Neural cell (in vitro differentiated cells): ENCODE results near the gene TPST2.

Experiments
- EP300 ChIP-seq: fragments of 450-650 bp; conservative IDR thresholded peaks from 2 replicates; pipeline ENCODE4 v1.6.1; 2014; ENCODE audit warnings: antibody characterized with exemption, mild to moderate bottlenecking, moderate library complexity; ENCODE audit not compliant: poor library complexity, severe bottlenecking
- EZH2 ChIP-seq: fragments of 200-600, 300-800 bp; shearing (Covaris generic), sonication (generic); IDR thresholded peaks from 2 replicates; pipeline ENCODE4 v1.6.1; 2014; ENCODE audit warnings: antibody characterized with exemption, low read length, borderline replicate concordance, mild to moderate bottlenecking; ENCODE audit not compliant: insufficient read depth, poor library complexity, severe bottlenecking
- MXI1 ChIP-seq: fragments of 450-650 bp; conservative IDR thresholded peaks from 2 replicates; pipeline ENCODE4 v1.6.1; 2014; ENCODE audit warnings: antibody characterized with exemption, mild to moderate bottlenecking; ENCODE audit not compliant: poor library complexity, severe bottlenecking
- POLR2AphosphoS5 ChIP-seq: IDR thresholded peaks from 2 replicates; pipeline ENCODE4 v1.6.1; 2012
- RAD21 ChIP-seq: fragments of 450-650 bp; conservative IDR thresholded peaks from 2 replicates; pipeline ENCODE4 v1.6.1; 2014; ENCODE audit warnings: antibody characterized with exemption, mild to moderate bottlenecking, moderate library complexity
- SMC3 ChIP-seq: fragments of 450-650 bp; conservative IDR thresholded peaks from 2 replicates; pipeline ENCODE4 v1.6.1; 2014; ENCODE audit warnings: antibody characterized with exemption, mild to moderate bottlenecking, moderate library complexity; ENCODE audit not compliant: poor library complexity
- TF ChIP-seq, protein P1 (sequence below): fragments of 450-650 bp; IDR thresholded peaks from 2 replicates; pipeline ENCODE4 v1.5.1; 2014; ENCODE audit warnings: antibody characterized with exemption, mild to moderate bottlenecking, moderate library complexity; ENCODE audit not compliant: poor library complexity, severe bottlenecking
- TF ChIP-seq, protein P2 (sequence below): IDR thresholded peaks from 2 replicates; pipeline ENCODE4 v1.6.1; 2012; ENCODE audit warnings: borderline replicate concordance

DNA sequence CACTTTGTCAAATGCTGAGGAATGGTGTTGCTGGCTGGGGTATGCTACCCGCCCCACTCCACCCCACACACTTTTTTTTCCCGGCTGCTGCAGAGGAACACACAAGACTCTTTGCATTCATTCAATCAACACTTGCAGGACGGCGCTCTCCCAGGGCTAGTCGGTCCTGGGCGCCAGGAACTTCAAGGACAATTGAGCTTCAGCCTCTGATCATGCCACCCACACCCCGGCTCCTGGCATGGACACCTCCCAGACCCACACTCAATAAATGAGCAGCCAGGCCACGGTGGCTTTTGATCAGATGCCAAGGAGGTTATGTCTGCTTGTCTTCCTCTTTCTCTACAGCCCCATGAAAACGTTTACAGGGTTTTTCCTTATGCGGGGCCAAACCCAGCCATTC is 19.8 kb downstream of the TPST2 start:
- TF ChIP-seq, protein P1, sequence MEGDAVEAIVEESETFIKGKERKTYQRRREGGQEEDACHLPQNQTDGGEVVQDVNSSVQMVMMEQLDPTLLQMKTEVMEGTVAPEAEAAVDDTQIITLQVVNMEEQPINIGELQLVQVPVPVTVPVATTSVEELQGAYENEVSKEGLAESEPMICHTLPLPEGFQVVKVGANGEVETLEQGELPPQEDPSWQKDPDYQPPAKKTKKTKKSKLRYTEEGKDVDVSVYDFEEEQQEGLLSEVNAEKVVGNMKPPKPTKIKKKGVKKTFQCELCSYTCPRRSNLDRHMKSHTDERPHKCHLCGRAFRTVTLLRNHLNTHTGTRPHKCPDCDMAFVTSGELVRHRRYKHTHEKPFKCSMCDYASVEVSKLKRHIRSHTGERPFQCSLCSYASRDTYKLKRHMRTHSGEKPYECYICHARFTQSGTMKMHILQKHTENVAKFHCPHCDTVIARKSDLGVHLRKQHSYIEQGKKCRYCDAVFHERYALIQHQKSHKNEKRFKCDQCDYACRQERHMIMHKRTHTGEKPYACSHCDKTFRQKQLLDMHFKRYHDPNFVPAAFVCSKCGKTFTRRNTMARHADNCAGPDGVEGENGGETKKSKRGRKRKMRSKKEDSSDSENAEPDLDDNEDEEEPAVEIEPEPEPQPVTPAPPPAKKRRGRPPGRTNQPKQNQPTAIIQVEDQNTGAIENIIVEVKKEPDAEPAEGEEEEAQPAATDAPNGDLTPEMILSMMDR: no peak
- TF ChIP-seq SMC3: no peak
- no peak for TF ChIP-seq POLR2AphosphoS5
- TF ChIP-seq MXI1: no peak
- TF ChIP-seq EP300: no peak
- TF ChIP-seq RAD21: no peak
- TF ChIP-seq, protein P2, sequence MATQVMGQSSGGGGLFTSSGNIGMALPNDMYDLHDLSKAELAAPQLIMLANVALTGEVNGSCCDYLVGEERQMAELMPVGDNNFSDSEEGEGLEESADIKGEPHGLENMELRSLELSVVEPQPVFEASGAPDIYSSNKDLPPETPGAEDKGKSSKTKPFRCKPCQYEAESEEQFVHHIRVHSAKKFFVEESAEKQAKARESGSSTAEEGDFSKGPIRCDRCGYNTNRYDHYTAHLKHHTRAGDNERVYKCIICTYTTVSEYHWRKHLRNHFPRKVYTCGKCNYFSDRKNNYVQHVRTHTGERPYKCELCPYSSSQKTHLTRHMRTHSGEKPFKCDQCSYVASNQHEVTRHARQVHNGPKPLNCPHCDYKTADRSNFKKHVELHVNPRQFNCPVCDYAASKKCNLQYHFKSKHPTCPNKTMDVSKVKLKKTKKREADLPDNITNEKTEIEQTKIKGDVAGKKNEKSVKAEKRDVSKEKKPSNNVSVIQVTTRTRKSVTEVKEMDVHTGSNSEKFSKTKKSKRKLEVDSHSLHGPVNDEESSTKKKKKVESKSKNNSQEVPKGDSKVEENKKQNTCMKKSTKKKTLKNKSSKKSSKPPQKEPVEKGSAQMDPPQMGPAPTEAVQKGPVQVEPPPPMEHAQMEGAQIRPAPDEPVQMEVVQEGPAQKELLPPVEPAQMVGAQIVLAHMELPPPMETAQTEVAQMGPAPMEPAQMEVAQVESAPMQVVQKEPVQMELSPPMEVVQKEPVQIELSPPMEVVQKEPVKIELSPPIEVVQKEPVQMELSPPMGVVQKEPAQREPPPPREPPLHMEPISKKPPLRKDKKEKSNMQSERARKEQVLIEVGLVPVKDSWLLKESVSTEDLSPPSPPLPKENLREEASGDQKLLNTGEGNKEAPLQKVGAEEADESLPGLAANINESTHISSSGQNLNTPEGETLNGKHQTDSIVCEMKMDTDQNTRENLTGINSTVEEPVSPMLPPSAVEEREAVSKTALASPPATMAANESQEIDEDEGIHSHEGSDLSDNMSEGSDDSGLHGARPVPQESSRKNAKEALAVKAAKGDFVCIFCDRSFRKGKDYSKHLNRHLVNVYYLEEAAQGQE: no peak
- no peak for TF ChIP-seq EZH2
